ENCODE data around the gene ARHGEF2.

The ARHGEF2 gene

DNA sequence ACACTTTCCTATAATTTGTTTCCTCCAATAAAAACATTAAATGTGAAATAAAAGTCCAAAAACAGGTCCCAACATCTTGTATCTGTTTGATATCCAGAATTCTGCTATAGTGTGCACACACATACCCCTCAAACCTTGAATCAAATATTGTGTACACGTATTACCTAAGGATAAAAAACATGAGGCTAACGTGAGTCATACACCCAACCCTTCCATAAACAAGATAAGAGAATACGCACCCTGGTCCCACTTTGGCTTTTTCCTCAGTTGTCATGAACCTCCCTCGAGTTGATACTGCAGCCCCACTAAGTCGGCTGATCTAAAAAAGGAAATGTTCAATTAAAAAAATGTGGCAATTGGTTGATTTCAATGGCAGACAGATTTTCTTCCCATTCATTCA is 49.3 kb downstream of the ARHGEF2 start:
- Histone ChIP-seq H3K4me3 (replicated peaks; ENCODE audit: low read depth, low read length) (no peak overlapping the region), H3K27me3 (replicated peaks; ENCODE audit: control insufficient read depth, insufficient read depth, low read length) (no peaks in the 10 kb centered on the region), H3K36me3 (ENCODE audit: control insufficient read depth, insufficient read depth, low read length) (peaks cover 17% of the 10 kb centered on the region)
- no peak for DNase-seq (ENCODE audit: extremely low read depth, insufficient read length)
- TF ChIP-seq, protein P1, sequence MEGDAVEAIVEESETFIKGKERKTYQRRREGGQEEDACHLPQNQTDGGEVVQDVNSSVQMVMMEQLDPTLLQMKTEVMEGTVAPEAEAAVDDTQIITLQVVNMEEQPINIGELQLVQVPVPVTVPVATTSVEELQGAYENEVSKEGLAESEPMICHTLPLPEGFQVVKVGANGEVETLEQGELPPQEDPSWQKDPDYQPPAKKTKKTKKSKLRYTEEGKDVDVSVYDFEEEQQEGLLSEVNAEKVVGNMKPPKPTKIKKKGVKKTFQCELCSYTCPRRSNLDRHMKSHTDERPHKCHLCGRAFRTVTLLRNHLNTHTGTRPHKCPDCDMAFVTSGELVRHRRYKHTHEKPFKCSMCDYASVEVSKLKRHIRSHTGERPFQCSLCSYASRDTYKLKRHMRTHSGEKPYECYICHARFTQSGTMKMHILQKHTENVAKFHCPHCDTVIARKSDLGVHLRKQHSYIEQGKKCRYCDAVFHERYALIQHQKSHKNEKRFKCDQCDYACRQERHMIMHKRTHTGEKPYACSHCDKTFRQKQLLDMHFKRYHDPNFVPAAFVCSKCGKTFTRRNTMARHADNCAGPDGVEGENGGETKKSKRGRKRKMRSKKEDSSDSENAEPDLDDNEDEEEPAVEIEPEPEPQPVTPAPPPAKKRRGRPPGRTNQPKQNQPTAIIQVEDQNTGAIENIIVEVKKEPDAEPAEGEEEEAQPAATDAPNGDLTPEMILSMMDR (IDR thresholded peaks at IDR 0.05; ENCODE audit: insufficient read depth, low read length, poor library complexity, severe bottlenecking): no peak

DNA sequence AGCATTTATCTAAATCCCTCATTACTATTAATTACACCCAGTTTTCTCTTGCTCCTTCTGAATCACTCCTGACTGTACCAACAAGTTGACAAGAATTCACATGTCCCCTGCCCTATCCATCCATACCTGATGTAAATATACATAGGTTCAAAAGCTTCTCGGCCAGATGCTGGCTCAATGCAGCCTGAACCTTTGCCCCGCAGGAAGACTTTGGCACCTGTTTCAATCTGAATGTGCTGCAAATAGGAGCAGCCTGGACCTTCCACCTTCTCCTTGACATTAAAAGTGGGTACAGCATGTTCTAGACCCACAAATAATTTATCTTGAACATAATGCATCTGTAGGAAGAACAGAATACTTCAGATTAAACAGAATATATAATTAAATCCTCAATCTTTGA is 52.8 kb downstream of the ARHGEF2 start:
- H3K4me3 ChIP-seq (replicated peaks; ENCODE audit: low read depth, low read length): no peak overlapping the region
- TF ChIP-seq, protein P1 (IDR thresholded peaks at IDR 0.05; ENCODE audit: insufficient read depth, low read length, poor library complexity, severe bottlenecking): no peak
- no peak for DNase-seq (ENCODE audit: extremely low read depth, insufficient read length)
- peaks cover 20% of the 10 kb centered on the region for H3K36me3 ChIP-seq (ENCODE audit: control insufficient read depth, insufficient read depth, low read length)
- H3K27me3 ChIP-seq (replicated peaks; ENCODE audit: control insufficient read depth, insufficient read depth, low read length): no peaks in the 10 kb centered on the region

DNA sequence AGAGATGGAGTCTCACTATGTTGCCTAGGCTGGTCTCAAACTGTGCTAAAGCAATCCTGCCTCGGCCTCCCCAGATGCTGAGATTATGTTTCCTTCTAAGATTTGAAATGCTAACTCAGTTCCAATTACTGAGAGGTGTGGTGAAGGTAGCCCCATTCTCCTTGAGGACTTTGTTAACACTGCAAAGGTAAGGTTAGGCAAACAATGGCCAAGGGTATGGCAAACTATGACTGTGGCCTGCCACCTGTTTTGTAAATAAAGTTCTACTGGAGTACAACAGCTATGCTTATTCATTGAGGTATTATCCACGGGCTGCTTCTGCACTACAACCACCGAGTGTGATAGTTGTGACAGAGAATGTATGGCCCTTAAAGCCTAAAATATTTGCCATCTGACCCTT is 57.6 kb downstream of the ARHGEF2 start:
- no peak for DNase-seq (ENCODE audit: extremely low read depth, insufficient read length)
- TF ChIP-seq, protein P1 (IDR thresholded peaks at IDR 0.05; ENCODE audit: insufficient read depth, low read length, poor library complexity, severe bottlenecking): no peak
- Histone ChIP-seq H3K27me3 (replicated peaks; ENCODE audit: control insufficient read depth, insufficient read depth, low read length) (no peaks in the 10 kb centered on the region), H3K4me3 (replicated peaks; ENCODE audit: low read depth, low read length) (no peak overlapping the region), H3K36me3 (ENCODE audit: control insufficient read depth, insufficient read depth, low read length) (peaks cover 17% of the 10 kb centered on the region)

DNA sequence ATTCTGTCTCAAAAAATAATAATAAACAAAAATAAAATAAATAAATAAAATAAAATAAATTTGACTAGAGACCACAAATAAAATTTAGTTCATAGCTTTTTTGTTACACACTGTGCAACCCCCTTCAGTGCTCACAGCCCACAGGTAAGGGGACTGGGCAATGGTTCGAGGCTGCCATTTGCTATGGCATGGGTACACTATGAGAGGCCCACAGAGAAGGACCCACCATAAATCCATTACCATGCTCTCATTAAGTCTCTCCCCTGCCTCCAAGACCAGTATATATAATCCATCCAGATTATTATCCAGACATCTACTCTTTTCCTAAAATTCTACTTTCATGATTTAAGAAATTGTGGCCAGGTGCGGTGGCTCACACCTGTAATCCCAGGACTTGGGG is 58.5 kb downstream of the ARHGEF2 start:
- Histone ChIP-seq H3K36me3 (ENCODE audit: control insufficient read depth, insufficient read depth, low read length) (peaks cover 17% of the 10 kb centered on the region), H3K4me3 (replicated peaks; ENCODE audit: low read depth, low read length) (no peak overlapping the region), H3K27me3 (replicated peaks; ENCODE audit: control insufficient read depth, insufficient read depth, low read length) (no peaks in the 10 kb centered on the region)
- no peak for DNase-seq (ENCODE audit: extremely low read depth, insufficient read length)
- TF ChIP-seq, protein P1 (IDR thresholded peaks at IDR 0.05; ENCODE audit: insufficient read depth, low read length, poor library complexity, severe bottlenecking): no peak

DNA sequence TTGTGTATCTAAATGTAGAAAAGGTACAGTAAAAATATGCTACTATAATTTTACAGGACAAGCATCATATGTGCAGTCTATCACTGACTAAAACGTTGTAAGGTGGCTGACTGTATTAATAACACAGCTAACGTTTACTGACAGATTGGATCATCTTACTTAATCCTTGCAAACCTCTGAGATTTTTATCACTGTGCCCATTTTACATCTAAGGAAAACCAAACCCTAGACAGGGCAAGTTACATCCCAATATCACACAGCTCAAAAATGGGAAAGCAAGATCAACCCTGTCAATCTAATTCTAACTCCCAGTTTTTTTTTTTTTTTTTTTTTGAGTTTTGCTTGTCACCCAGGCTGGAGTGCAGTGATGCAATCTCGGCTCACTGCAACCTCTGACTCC is 59.7 kb downstream of the ARHGEF2 start:
- Histone ChIP-seq H3K4me3 (replicated peaks; ENCODE audit: low read depth, low read length) (no peak overlapping the region), H3K27me3 (replicated peaks; ENCODE audit: control insufficient read depth, insufficient read depth, low read length) (no peaks in the 10 kb centered on the region), H3K36me3 (ENCODE audit: control insufficient read depth, insufficient read depth, low read length) (peaks cover 19% of the 10 kb centered on the region)
- DNase-seq (ENCODE audit: extremely low read depth, insufficient read length): no peak
- TF ChIP-seq, protein P1 (IDR thresholded peaks at IDR 0.05; ENCODE audit: insufficient read depth, low read length, poor library complexity, severe bottlenecking): no peak
